ENCODE data around the gene MBNL2. TPM values are rescaled to one million over a fixed set of nuclear protein-coding genes. Genes with fewer than 3 reads are reported as not detected.

Gene MBNL2
- total RNA-seq, 3 donors from 2014 or later (not counting 1 experiment from before 2014, with no cell fraction given) = 30.9 to 38.3 (median 33.1) TPM

GRCh38 chr13:97246596-97247158 lies 24.5 kb downstream of the MBNL2 start:
- peaks cover 42 to 47% of the 10 kb centered on the region in 2 donors for H3K4me1 Mint-ChIP-seq
- Histone ChIP-seq H3K4me3 (ENCODE audit: low read length) (no peak overlapping the region), H3K4me1 (ENCODE audit: control insufficient read depth, insufficient read depth, low read length) (peaks cover 4% of the 10 kb centered on the region), H3K9me3 (ENCODE audit: control insufficient read depth, insufficient read depth, low read length) (no peaks in the 10 kb centered on the region), H3K27me3 (ENCODE audit: control insufficient read depth, insufficient read depth, low read length) (no peaks in the 10 kb centered on the region), H3K36me3 (ENCODE audit: control insufficient read depth, insufficient read depth, low read length) (no peaks in the 10 kb centered on the region), H3K27ac (ENCODE audit: low read length) (no peak overlapping the region)
- no peak overlapping the region for H3K4me3 Mint-ChIP-seq
- ATAC-seq (no peak), DNase-seq (no peak)
- no peak overlapping the region for H3K27ac Mint-ChIP-seq
- no peaks in the 10 kb centered on the region for H3K27me3 Mint-ChIP-seq (ENCODE audit: low read depth in 2 of 2)
- TF ChIP-seq CTCF (IDR thresholded peaks at IDR 0.05) = no peak
- intact Hi-C loops (cut with micrococcal nuclease) = no loop called here
- no peaks in the 10 kb centered on the region for H3K9me3 Mint-ChIP-seq
- WGBS (ENCODE audit: insufficient coverage) = 89% methylated on average over 4 of the region's 7 CpGs
- H3K36me3 Mint-ChIP-seq = no peaks in the 10 kb centered on the region

DNA sequence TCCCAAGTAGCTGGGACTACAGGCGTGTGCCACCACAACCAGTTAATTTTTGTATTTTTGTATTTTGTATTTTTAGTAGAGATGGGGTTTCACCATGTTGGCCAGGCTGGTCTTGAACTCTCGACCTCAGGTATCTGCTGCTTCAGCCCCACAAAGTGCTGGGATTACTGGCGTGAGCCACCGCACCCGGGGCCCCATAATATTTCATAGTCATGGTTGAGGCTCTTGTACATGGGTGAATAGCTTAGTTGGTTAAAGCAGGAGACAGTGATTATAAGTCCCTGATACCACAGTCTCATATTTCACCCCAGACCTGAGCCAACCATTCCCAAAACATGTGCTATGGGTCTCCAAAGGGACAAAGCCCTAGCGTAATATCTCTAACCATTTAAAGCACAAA lies 26.1 kb downstream of the MBNL2 start:
- Histone ChIP-seq H3K4me1 (ENCODE audit: control insufficient read depth, insufficient read depth, low read length) (no peaks in the 10 kb centered on the region), H3K4me3 (ENCODE audit: low read length) (no peak overlapping the region), H3K27me3 (ENCODE audit: control insufficient read depth, insufficient read depth, low read length) (no peaks in the 10 kb centered on the region), H3K9me3 (ENCODE audit: control insufficient read depth, insufficient read depth, low read length) (no peaks in the 10 kb centered on the region), H3K36me3 (ENCODE audit: control insufficient read depth, insufficient read depth, low read length) (no peaks in the 10 kb centered on the region), H3K27ac (ENCODE audit: low read length) (no peak overlapping the region)
- H3K27ac Mint-ChIP-seq = no peak overlapping the region
- 98% methylated on average over 4 of the region's 6 CpGs for WGBS (ENCODE audit: insufficient coverage)
- H3K27me3 Mint-ChIP-seq (ENCODE audit: low read depth in 2 of 2) = no peaks in the 10 kb centered on the region
- no peaks in the 10 kb centered on the region for H3K36me3 Mint-ChIP-seq
- no peak overlapping the region for H3K4me3 Mint-ChIP-seq
- TF ChIP-seq CTCF (IDR thresholded peaks at IDR 0.05) = no peak
- DNase-seq (no peak), ATAC-seq (no peak)
- intact Hi-C loops (cut with micrococcal nuclease) = no loop called here
- no peaks in the 10 kb centered on the region for H3K9me3 Mint-ChIP-seq
- peaks cover 28 to 38% of the 10 kb centered on the region in 2 donors for H3K4me1 Mint-ChIP-seq

GRCh38 chr13:97249093-97249795 lies 27.1 kb downstream of the MBNL2 start:
- Mint-ChIP-seq H3K36me3 (no peaks in the 10 kb centered on the region), H3K27me3 (ENCODE audit: low read depth in 2 of 2) (no peaks in the 10 kb centered on the region), H3K9me3 (no peaks in the 10 kb centered on the region), H3K4me3 (no peak overlapping the region), H3K27ac (no peak overlapping the region), H3K4me1 (peaks cover 21 to 28% of the 10 kb centered on the region in 2 donors)
- Histone ChIP-seq H3K9me3 (ENCODE audit: control insufficient read depth, insufficient read depth, low read length) (no peaks in the 10 kb centered on the region), H3K27me3 (ENCODE audit: control insufficient read depth, insufficient read depth, low read length) (no peaks in the 10 kb centered on the region), H3K36me3 (ENCODE audit: control insufficient read depth, insufficient read depth, low read length) (no peaks in the 10 kb centered on the region), H3K27ac (ENCODE audit: low read length) (no peak overlapping the region), H3K4me3 (ENCODE audit: low read length) (no peak overlapping the region), H3K4me1 (ENCODE audit: control insufficient read depth, insufficient read depth, low read length) (no peaks in the 10 kb centered on the region)
- TF ChIP-seq CTCF (IDR thresholded peaks at IDR 0.05) = no peak
- intact Hi-C loops (cut with micrococcal nuclease) = no loop called here
- DNase-seq (no peak), ATAC-seq (no peak)
- WGBS (ENCODE audit: insufficient coverage) = 100% methylated on average over 3 of the region's 5 CpGs
